Fibroblast of lung (primary cell): Measurements from ENCODE around the gene HBS1L.

Experiments used
- EZH2 ChIP-seq: IDR thresholded peaks from 2 replicates; pipeline ENCODE4 v1.5.1; 2012; ENCODE audit warnings: low read length, control low read depth, mild to moderate bottlenecking; ENCODE audit errors: missing control alignments
- TF ChIP-seq, protein P1 (sequence below), 2 donors: IDR thresholded peaks in 1 of 2; conservative IDR thresholded peaks in 1 of 2; 1 replicate in 1 of 2; 2 replicates in 1 of 2; pipeline ENCODE4 v1.5.1; 2011 to 2012; ENCODE audit warnings: low read length in 2 of 2, control low read depth in 1 of 2, inconsistent platforms in 1 of 2, low read depth in 1 of 2, mild to moderate bottlenecking in 1 of 2

- TF ChIP-seq, protein P1, sequence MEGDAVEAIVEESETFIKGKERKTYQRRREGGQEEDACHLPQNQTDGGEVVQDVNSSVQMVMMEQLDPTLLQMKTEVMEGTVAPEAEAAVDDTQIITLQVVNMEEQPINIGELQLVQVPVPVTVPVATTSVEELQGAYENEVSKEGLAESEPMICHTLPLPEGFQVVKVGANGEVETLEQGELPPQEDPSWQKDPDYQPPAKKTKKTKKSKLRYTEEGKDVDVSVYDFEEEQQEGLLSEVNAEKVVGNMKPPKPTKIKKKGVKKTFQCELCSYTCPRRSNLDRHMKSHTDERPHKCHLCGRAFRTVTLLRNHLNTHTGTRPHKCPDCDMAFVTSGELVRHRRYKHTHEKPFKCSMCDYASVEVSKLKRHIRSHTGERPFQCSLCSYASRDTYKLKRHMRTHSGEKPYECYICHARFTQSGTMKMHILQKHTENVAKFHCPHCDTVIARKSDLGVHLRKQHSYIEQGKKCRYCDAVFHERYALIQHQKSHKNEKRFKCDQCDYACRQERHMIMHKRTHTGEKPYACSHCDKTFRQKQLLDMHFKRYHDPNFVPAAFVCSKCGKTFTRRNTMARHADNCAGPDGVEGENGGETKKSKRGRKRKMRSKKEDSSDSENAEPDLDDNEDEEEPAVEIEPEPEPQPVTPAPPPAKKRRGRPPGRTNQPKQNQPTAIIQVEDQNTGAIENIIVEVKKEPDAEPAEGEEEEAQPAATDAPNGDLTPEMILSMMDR (conservative IDR thresholded peaks at IDR 0.05 in 1 of 2, IDR thresholded peaks at IDR 0.05 in 1 of 2; ENCODE audit: low read depth in 1 of 2, low read length in 2 of 2) = no peak
- TF ChIP-seq EZH2 = no peak
Measured at GRCh38 chr6:135096403-135097130, 41.9 kb upstream of the HBS1L start.
